Lower leg skin (tissue), 3 donors: ENCODE data around the gene TPRX1.

Experiments
- POLR2A ChIP-seq, 2 donors: fragments of 450-650 bp; IDR thresholded peaks; one replicate each; pipeline ENCODE4 v1.6.1; 2016 to 2017; ENCODE audit warnings: antibody characterized with exemption in 2 of 2, mild to moderate bottlenecking in 1 of 2, moderate library complexity in 1 of 2
- TF ChIP-seq, protein P1 (sequence below), 3 donors: fragments of 450-650 bp; IDR thresholded peaks; one replicate each; pipeline ENCODE4 v1.5.1; 2016; ENCODE audit warnings: antibody characterized with exemption in 3 of 3, mild to moderate bottlenecking in 3 of 3, moderate library complexity in 2 of 3

DNA sequence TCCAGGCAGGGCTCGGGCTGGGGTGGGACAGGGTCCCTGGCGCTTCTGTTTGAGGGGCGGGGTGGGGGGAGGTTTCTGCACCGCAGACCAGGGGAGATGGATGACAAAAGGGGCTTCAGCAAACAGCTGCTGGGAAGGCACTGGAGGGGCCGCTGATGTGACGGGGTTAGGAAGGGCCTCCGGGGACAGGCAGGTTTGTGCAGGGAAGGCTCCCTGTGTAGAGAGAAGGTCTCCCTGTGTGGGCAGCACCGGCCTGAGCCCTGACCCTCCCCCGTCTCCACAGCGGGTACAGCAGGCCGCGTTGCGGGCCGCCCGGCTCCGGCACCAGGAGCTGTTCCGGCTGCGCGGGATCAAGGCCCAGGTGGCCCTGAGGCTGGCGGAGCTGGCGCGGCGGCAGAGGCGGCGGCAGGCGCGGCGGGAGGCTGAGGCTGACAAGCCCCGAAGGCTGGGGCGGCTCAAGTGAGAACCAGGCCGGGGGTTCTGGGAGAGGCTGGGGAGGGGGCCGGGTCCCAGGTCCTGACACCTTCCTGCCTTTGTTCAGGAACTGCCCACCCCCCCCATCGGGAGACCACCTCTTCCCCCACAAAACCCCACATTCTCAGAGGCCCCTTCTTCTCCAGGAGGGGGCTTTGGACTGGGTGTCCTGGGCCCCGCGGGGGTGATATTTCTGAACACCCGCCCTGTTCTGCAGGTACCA is 49.1 kb downstream of the TPRX1 start:
- TF ChIP-seq, protein P1, sequence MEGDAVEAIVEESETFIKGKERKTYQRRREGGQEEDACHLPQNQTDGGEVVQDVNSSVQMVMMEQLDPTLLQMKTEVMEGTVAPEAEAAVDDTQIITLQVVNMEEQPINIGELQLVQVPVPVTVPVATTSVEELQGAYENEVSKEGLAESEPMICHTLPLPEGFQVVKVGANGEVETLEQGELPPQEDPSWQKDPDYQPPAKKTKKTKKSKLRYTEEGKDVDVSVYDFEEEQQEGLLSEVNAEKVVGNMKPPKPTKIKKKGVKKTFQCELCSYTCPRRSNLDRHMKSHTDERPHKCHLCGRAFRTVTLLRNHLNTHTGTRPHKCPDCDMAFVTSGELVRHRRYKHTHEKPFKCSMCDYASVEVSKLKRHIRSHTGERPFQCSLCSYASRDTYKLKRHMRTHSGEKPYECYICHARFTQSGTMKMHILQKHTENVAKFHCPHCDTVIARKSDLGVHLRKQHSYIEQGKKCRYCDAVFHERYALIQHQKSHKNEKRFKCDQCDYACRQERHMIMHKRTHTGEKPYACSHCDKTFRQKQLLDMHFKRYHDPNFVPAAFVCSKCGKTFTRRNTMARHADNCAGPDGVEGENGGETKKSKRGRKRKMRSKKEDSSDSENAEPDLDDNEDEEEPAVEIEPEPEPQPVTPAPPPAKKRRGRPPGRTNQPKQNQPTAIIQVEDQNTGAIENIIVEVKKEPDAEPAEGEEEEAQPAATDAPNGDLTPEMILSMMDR (IDR thresholded peaks at IDR 0.05), result no peak
- TF ChIP-seq POLR2A (IDR thresholded peaks at IDR 0.05), result no peak
